Heart left ventricle (tissue), 13 donors: ENCODE data around the gene RNF133.

Experiments
- CTCF ChIP-seq, 12 donors: fragments of 200-600 bp; sonication (generic) in 4 of 12; IDR thresholded peaks; one replicate each; pipeline versions ENCODE4 v1.5.0 to v1.8.0; 2018 to 2022; ENCODE audit warnings: antibody characterized with exemption in 12 of 12, mild to moderate bottlenecking in 5 of 12
- POLR2A ChIP-seq, 2 donors: fragments of 450-650 bp; IDR thresholded peaks; one replicate each; pipeline ENCODE4 v1.6.1; 2017; ENCODE audit warnings: antibody characterized with exemption in 2 of 2, mild to moderate bottlenecking in 2 of 2, moderate library complexity in 2 of 2
- donor health status: ischemic (EF 13 %, LVEDD 7.1; RV severe dilation, severe dysfunction).
- donor health status: DM: no; HTN: yes; CAD: no.
- donor health status: DM: no; HTN: no; CAD: no.
- donor health status: ischemic (EF 25% LVEDD 6.9; RV normal size, moderate dysfunction).
- donor health status: ischemic (EF 25% LVEDD 5.7; RV mildly dilated, moderate dysfunction).
- donor health status: ischemic (EF 35%, LVEDD 5.7; RV mildly dilated, moderate dysfunction).
- donor health status: nonischemic (EF 11% LVEDD 7.7; RV severe dilation, severe dysfunction).
- donor health status: DM: yes; HTN: yes; CAD: no.
- donor health status: PGD.
- donor health status: ischemic (EF 29% LVEDD 5.4; RV normal size, mild dysfunction).
- donor health status: nonischemic (EF 23%, LVEDD 6.1; RV moderate dilation, normal function).

- TF ChIP-seq POLR2A (IDR thresholded peaks at IDR 0.05) (no peak), CTCF (IDR thresholded peaks at IDR 0.05) (no peak)
Observed at GRCh38 chr7:122651451-122651850, 47.5 kb downstream of the RNF133 start.
